ENCODE results near the gene ARRDC5.

The ARRDC5 gene

DNA sequence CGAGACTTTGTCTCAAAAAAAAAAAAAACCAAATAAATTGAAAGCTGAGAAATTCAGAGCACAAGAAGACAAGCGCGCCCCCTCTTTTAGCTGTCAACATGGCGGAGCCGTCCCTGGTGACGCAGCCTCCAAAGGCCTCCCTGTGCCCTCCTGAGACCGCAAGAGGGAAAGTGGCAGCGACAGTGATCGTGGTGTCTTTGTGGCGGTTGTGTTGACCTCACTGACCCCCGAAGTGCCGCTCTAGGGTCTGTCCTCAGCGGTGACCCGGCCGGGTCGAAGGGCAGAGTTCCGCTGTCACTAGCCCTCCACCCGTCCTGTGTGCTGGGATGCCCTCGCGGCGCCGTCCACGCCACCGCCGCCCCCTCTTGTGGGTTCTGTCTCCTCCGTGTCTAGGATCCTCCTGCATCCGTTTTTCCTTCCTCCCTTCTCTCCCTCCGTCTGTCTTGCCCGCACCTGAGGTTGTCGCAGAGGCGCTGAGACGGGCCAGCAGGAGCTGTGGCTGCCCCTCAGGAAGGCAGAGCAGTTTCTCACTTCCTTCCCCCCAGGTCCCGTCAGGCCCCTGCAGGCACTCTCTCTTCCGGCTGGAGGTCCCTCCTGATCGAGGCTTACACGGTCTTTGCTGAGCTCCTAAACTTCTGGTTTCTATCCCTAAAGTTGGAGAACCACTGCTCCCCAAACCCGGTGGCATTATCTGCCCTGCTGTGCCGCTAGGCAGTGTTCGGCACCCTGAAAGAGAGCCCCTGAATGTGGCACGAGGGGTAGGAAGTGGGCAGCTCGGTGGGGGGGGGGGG, 13.8 kb upstream of the ARRDC5 start:
- Mint-ChIP-seq H3K27me3 (no peaks in the 10 kb centered on the region), H3K36me3 (no peaks in the 10 kb centered on the region), H3K9me3 (no peaks in the 10 kb centered on the region), H3K27ac (peak overlapping the region; percentile 87), H3K4me1 (peaks cover 26% of the 10 kb centered on the region), H3K4me3 (peak overlapping the region; percentile 98)
- ATAC-seq (ENCODE audit: low read depth): peak; percentile 61
- peak in 1 of 2 donors; percentile 46 for DNase-seq (ENCODE audit: low spot score in 2 of 2)

DNA sequence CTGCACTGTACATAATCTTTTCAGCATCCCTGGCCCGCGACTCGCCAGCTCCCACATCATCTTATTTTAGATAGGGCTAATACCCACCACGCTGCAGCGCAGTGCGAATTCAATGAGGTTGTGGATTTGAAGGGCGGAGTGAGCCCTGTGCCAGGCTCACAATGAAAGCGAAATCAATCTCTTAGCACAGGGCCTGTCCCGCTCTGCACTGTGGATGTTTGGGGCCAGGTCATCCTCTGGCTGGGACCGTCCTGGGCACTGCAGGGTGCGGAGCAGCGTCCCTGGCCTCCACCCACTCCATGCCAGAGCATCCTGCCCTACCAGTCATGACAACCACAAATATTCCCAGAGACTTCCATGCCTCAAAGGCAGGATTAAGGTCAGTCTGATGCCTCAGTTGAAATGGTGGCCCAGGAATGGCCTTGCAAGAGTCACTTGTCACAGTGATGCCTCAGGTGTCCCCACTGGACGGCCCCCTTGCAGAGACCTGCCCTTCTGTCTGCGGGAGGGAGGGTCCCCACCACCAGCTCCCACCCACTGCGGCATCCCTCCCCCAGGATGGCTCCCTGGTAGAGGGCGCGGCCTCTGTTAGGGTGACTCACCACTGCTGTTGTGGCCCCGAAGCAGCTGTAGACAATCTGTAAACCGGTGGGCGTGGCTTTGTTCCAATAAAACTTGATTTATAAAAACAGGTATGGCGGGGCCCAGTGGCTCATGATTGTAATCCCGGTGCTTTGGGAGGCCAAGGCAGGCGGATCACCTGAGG, 12.2 kb upstream of the ARRDC5 start:
- H3K4me3 Mint-ChIP-seq: peak overlapping the region; percentile 98
- no peak overlapping the region for H3K27ac Mint-ChIP-seq
- DNase-seq (ENCODE audit: low spot score in 2 of 2) (no peak), ATAC-seq (ENCODE audit: low read depth) (peak; percentile 31)
- H3K9me3 Mint-ChIP-seq: no peaks in the 10 kb centered on the region
- no peaks in the 10 kb centered on the region for H3K27me3 Mint-ChIP-seq
- peaks cover 32% of the 10 kb centered on the region for H3K4me1 Mint-ChIP-seq
- no peaks in the 10 kb centered on the region for H3K36me3 Mint-ChIP-seq

DNA sequence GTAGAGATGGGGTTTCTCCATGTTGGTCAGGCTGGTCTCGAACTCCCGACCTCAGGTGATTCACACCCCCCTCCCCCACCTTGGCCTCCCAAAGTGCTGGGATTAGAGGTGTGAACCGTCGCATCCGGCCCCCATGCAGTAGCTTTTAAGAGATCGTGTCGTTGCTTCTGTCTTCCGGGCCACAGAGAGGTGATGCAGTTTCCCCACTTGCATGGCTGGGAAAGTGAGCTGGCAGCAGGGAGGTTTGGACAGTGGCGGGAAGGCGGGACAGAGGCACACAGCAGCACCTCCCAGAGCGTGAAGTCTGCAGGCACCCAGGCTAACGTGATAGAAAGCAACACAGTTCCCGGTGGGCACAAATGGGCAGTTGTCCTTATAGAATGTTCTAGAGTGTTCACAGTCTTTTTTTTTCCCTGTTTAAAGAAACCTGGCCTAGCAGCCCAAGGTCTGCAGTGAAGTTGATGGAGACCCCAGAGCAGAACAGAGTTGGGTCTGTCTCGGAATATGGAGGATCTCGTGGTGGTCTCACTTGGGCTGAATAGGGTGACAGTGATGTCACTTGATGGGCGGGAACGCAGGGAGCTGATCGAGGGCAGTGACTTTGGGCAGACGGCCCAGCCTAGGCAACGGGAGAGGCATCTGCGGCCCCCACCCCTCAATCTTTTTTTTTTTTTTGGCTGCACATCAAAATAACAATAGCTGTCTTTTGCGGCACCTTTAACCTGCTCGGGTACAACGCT, 11.5 kb upstream of the ARRDC5 start:
- Mint-ChIP-seq H3K27ac (no peak overlapping the region), H3K27me3 (no peaks in the 10 kb centered on the region), H3K36me3 (no peaks in the 10 kb centered on the region), H3K4me3 (peak overlapping the region; percentile 98), H3K9me3 (no peaks in the 10 kb centered on the region), H3K4me1 (peaks cover 32% of the 10 kb centered on the region)
- DNase-seq (ENCODE audit: low spot score in 2 of 2) (no peak), ATAC-seq (ENCODE audit: low read depth) (no peak)

DNA sequence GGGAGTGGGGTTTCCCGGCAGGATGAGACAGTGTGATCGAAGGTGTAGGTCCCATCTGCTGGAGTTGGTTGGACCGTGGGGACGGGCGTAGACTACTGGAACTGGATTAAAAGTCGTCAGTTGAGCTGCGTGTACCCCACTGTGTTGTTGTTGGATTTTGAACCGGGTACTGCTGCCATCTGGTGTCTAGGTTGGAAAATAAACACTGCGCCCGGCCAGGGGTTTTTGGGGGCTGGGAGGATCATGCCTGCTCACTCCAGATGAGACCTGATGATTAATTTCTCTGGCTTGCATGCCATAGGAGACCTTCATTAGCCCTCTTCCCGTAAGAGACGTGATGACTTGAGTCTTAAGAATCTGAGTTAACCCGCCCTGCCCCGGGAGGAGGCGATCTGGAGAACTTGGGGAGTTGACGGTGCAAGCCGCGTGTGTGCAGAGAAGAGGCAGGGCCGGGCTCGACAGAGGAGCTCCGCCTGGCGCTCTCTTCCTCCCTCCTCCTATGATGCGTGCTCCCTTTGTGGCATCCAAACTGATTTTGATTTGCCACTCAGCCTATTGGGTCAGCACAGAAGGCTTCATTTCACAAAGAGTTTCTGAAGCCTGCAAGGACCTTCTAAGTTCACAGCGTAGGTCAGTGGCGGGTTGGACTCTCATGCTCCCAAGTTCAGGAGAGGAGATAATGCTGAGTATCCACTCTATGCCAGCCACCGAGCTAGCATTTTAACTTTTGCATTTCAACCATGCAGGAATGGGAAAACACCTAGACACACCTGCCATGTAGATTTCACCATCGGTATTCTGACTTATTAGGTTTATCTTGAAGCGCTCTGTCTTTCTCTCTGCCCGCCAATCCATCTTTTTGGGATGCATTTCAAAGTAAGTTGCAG, 9.3 kb upstream of the ARRDC5 start:
- ATAC-seq (ENCODE audit: low read depth) (peak; percentile 39), DNase-seq (ENCODE audit: low spot score in 2 of 2) (peak; percentile 56 to 69)
- Mint-ChIP-seq H3K27me3 (no peaks in the 10 kb centered on the region), H3K4me1 (peaks cover 32% of the 10 kb centered on the region), H3K4me3 (peak overlapping the region; percentile 87), H3K27ac (peak overlapping the region; percentile 15), H3K9me3 (no peaks in the 10 kb centered on the region), H3K36me3 (no peaks in the 10 kb centered on the region)

DNA sequence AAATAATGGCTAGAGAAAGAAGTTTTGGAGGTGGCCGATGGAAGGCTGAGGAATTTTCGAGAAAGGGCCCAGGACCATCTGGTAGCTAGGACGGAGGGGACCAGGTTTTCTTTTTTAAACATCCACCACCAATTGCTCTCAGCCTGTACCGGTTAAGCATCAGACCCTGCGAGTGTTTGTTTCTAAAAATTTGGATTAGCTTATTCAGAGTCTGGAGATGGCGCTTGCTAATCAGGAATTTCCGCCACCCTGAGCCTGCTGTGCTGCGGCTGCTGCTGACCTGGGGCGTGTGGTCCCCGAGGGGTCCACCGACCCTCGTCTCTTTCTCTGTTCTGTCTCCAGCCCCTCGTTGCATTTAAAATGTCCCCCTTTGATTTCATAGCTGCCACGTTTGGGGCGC, 8.6 kb upstream of the ARRDC5 start:
- ATAC-seq (ENCODE audit: low read depth): no peak
- peaks cover 27% of the 10 kb centered on the region for H3K4me1 Mint-ChIP-seq
- H3K27ac Mint-ChIP-seq: peak overlapping the region; percentile 15
- no peaks in the 10 kb centered on the region for H3K9me3 Mint-ChIP-seq
- H3K4me3 Mint-ChIP-seq: peak overlapping the region; percentile 87
- H3K36me3 Mint-ChIP-seq: no peaks in the 10 kb centered on the region
- H3K27me3 Mint-ChIP-seq: no peaks in the 10 kb centered on the region
- no peak for DNase-seq (ENCODE audit: low spot score in 2 of 2)

DNA sequence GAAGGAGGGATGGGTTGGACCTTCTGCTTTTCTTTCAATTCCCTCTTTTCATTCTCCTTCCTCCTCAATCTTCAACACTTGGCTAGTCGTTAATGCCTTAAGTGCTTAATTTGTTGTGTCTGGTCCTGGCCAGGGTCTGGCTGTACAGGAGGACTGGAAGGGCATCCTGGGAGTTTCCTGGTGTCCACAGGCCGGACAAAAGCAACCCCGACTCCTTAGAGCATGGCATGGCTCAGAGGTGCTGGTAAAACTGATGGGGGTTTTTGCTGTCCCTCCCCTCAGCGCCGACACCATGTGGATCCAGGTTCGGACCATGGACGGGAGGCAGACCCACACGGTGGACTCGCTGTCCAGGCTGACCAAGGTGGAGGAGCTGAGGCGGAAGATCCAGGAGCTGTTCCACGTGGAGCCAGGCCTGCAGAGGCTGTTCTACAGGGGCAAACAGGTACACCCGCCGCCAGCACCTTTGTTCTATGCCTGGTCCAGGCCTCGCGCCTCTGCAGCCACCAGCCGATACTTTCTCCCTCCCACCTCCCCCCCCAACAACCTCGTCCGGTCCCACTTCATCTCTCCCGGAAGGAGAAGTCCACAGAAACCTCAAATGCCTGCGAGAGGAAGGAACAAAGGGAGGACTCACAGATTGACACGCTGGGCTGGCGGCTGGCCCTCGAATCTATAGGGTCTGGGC, 8.0 kb upstream of the ARRDC5 start:
- peak in 1 of 2 donors; percentile 20 for DNase-seq (ENCODE audit: low spot score in 2 of 2)
- Mint-ChIP-seq H3K4me1 (peaks cover 27% of the 10 kb centered on the region), H3K9me3 (no peaks in the 10 kb centered on the region), H3K27me3 (no peaks in the 10 kb centered on the region), H3K4me3 (peak overlapping the region; percentile 87), H3K36me3 (no peaks in the 10 kb centered on the region), H3K27ac (no peak overlapping the region)
- no peak for ATAC-seq (ENCODE audit: low read depth)

DNA sequence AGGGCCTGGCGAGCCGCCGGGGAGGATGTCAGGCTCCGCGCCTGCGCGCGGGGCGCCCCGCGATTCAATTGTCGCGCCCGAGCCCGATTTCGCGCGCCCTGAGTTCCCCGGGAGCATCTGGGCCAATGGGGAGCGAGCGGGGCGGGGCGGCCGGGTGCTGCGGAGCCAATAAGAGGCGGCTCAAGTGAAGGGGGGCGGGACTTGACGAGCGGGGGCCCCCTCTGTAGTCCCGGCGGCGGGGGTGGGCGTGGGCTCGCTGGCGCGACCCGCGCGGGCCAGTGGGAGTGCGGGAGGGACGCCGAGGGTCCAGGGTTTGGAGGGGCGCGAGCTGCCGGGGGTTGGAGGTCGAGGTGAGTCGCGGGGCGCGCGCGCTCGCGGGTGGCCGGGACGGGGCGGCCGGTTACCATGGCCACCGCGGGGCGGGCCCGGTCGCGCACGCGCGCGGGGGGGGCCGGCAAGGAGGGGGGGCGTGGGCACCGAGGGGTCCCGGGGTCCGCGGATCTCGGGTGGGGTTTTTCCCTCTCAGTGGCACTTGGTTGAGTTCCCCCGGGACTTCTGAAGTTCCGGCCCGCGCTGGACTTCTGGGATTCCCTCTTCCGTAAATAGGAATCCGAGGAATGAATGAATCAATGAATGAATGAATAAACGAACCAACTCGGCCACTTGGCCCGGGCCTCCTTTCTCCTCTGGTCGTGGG, 7.3 kb upstream of the ARRDC5 start:
- peak; percentile 93 for ATAC-seq (ENCODE audit: low read depth)
- no peaks in the 10 kb centered on the region for H3K9me3 Mint-ChIP-seq
- H3K27me3 Mint-ChIP-seq: no peaks in the 10 kb centered on the region
- H3K4me1 Mint-ChIP-seq: peaks cover 24% of the 10 kb centered on the region
- H3K4me3 Mint-ChIP-seq: peak overlapping the region; percentile 87
- DNase-seq (ENCODE audit: low spot score in 2 of 2): peak; percentile 91 to 95
- peak overlapping the region; percentile 41 for H3K27ac Mint-ChIP-seq
- no peaks in the 10 kb centered on the region for H3K36me3 Mint-ChIP-seq

DNA sequence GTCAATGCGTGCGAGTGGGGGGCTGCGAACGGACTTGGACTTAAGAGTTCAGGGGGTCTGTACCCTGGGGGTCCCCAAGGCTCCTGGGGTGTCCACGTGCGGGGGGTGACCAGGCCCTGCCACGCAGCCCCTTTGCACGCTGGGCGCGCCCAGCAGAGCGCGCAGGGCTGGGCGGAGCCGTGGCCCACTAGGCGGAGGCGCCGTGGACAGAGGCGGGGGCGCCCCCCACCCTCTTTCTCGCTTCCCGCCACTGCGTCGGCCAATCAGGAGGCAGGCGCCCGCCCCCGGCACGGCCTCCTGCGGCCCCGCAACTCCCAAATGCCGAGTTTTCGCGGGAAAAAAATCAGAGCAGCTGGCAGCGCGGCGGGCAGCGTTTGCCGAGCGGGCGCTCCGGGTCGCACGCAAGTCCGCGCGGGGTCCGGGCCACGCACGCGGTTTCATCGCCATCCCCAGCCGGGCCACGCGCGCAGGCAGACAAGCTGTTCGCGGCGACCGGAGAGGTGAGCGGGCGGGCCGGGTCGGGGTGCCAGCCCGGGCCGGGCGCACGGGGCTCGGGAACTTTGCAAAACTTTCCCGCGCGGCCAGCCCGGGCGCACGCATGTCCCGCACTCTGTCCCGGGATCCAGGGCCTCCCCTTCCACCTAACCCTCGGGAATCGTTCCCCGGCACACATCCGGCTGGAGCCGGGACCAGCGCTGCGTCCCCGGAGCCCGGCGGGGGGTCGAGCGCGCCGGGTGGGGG, 6.6 kb upstream of the ARRDC5 start, which contains the start of gene UHRF1:
Gene UHRF1, plus strand, starts transcription at position 346 of the 741 bp plus-strand sequence. CDS start 1,385 bp downstream, outside the sequence.
- H3K4me3 Mint-ChIP-seq: peak within 1 kb of the TSS; percentile 87
- H3K27ac Mint-ChIP-seq: peak within 1 kb of the TSS; percentile 41

DNA sequence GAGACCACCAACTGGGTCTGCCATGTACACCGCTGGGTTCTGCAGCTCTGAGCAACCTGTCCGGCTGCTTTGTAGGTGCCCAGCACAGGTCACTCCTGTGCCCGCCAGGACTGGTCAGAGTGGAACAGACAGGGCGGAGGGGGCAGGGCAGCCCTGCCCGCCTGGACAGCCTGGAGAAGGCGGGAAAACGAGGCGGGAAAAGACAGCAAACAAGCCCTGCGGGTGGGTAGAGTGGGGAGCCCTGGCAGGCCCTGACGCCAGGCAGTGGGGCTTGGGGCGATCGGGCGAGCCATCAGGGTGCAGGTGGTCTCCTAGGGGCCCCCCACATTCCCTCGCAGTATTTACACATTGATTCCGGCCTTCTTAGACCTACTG, 6.1 kb upstream of the ARRDC5 start:
- ATAC-seq (ENCODE audit: low read depth): no peak
- no peak overlapping the region for H3K27ac Mint-ChIP-seq
- DNase-seq (ENCODE audit: low spot score in 2 of 2): no peak

More for the DNA sequence above, 6.6 kb upstream of the ARRDC5 start, which contains the start of gene UHRF1:
- no peaks in the 10 kb centered on the region for H3K36me3 Mint-ChIP-seq
- DNase-seq (ENCODE audit: low spot score in 2 of 2) (peak in 1 of 2 donors; percentile 21), ATAC-seq (ENCODE audit: low read depth) (no peak)
- peaks cover 20% of the 10 kb centered on the region for H3K4me1 Mint-ChIP-seq
- no peaks in the 10 kb centered on the region for H3K9me3 Mint-ChIP-seq
- no peaks in the 10 kb centered on the region for H3K27me3 Mint-ChIP-seq

DNA sequence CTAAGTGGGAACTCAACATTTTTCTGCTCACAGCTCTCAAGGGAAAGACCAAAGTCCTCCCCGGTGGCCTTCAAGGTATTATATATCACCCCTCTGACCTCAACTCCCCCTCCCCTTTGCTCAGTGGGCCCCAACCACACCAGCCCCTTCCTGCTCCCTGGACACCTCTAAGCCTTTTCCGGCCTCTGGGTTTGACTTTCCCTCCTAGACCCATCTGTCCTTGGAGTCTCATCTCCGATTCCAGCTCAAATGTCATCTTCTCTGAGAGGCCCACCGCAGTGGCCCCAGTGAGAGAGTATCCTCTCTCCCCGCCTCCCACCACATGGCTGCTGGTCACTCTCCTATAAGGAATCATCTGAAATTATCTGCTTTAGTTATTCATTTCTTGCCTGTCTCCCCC, 5.7 kb upstream of the ARRDC5 start:
- H3K27ac Mint-ChIP-seq: no peak overlapping the region
- DNase-seq (ENCODE audit: low spot score in 2 of 2): no peak
- H3K27me3 Mint-ChIP-seq: no peaks in the 10 kb centered on the region
- peaks cover 15% of the 10 kb centered on the region for H3K4me1 Mint-ChIP-seq
- peak overlapping the region; percentile 59 for H3K4me3 Mint-ChIP-seq
- H3K36me3 Mint-ChIP-seq: no peaks in the 10 kb centered on the region
- ATAC-seq (ENCODE audit: low read depth): no peak
- H3K9me3 Mint-ChIP-seq: no peaks in the 10 kb centered on the region

More for the DNA sequence above, 6.1 kb upstream of the ARRDC5 start:
- H3K4me1 Mint-ChIP-seq: peaks cover 15% of the 10 kb centered on the region
- no peaks in the 10 kb centered on the region for H3K36me3 Mint-ChIP-seq
- no peaks in the 10 kb centered on the region for H3K27me3 Mint-ChIP-seq
- peak overlapping the region; percentile 59 for H3K4me3 Mint-ChIP-seq
- H3K9me3 Mint-ChIP-seq: no peaks in the 10 kb centered on the region

DNA sequence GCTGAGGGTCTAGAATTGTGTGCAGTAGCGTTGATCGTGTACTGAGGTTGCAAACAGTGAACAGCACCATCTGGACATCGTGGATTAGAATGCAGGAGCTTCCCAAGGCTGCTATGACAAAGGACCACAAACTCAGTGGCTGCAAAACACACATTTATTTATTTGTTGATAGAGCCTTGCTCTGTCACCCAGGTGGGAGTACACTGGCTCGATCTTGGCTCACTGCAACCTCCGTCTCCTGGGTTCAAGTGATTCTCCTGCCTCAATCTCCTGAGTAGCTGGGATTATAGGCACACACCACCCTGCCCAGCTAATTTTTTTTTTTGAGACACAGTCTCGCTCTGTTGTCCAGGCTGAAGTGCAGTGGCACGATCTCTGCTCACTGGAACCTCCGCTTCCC, 4.3 kb upstream of the ARRDC5 start:
- H3K4me3 Mint-ChIP-seq: no peak overlapping the region
- H3K36me3 Mint-ChIP-seq: no peaks in the 10 kb centered on the region
- H3K9me3 Mint-ChIP-seq: no peaks in the 10 kb centered on the region
- H3K27ac Mint-ChIP-seq: no peak overlapping the region
- peaks cover 10% of the 10 kb centered on the region for H3K4me1 Mint-ChIP-seq
- no peak for ATAC-seq (ENCODE audit: low read depth)
- no peak for DNase-seq (ENCODE audit: low spot score in 2 of 2)
- H3K27me3 Mint-ChIP-seq: no peaks in the 10 kb centered on the region

DNA sequence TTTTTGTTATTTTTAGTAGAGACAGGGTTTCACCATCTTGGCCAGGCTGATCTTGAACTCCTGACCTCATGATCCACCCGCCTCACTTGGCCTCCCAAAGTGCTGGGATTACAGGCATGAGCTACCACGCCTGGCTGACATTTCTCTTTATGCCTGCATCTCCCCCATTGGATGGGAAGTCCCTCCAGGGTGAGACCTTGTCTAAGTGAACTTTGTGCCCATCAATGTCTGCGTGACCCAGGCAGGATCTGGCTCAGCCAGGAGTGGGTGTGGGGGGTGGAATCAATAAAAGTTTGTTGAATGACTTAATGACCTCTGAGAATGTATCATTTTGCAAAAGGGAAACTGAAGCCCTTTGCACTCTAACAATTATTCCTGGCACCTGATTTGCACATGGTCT, 1.8 kb upstream of the ARRDC5 start:
- Mint-ChIP-seq H3K4me3 (no peak overlapping the region), H3K4me1 (no peaks in the 10 kb centered on the region), H3K9me3 (no peaks in the 10 kb centered on the region), H3K27me3 (no peaks in the 10 kb centered on the region), H3K27ac (no peak overlapping the region), H3K36me3 (no peaks in the 10 kb centered on the region)
- ATAC-seq (ENCODE audit: low read depth): no peak
- no peak for DNase-seq (ENCODE audit: low spot score in 2 of 2)
